Stimulated activated CD8-positive, alpha-beta memory T cell treated with anti-CD3 and anti-CD28 coated beads, Interleukin-15, amount 100 ng/mL, for 1 hour (primary cell): ENCODE measurements around the gene BTK.
"Not testable (repeated sequence)": the region's sequence is repeated elsewhere in the genome, so short reads cannot be mapped to it uniquely, and the experiment has no call there.

Experiments
- DNase-seq: peaks from one replicate; pipeline ENCODE4 v3.0.0-alpha.2; 2020; ENCODE audit warnings: low read depth

Gene BTK

GRCh38 chrX:101337776-101338271 lies 48.2 kb downstream of the BTK start:
- DNase-seq, result no peak

- DNase-seq, result not testable (repeated sequence)
Measured at GRCh38 chrX:101334310-101334709, 51.7 kb downstream of the BTK start.

GRCh38 chrX:101326600-101326999 lies 59.4 kb downstream of the BTK start:
- DNase-seq, result not testable (repeated sequence)

- DNase-seq, result no peak
Measured at GRCh38 chrX:101303790-101304189, 82.2 kb downstream of the BTK start.
